PC-3 (cell line): ENCODE measurements around the gene ATP4A. TPM values are rescaled to one million over a fixed set of nuclear protein-coding genes. Genes with fewer than 3 reads are reported as not detected.

ENCODE experiments used
- ATAC-seq: fragments of 200-7000 bp; cut with Tn5 transposase; 2 replicates; pipeline ENCODE4 v1.9.1; 2020; ENCODE audit warnings: mild to moderate bottlenecking, moderate library complexity
- BruUV-seq: library from RNA; stranded (reverse); fragments of 400-500 nt; replicated peaks from 2 replicates; lab custom pipeline; 2021; lab: Mats Ljungman, UMichigan
- CTCF ChIA-PET: fragments of 300-600 bp; sonication (Branson Sonifier 250); formaldehyde crosslinking; loops from one replicate; lab custom pipeline; 2022; ENCODE audit warnings: antibody characterized with exemption; lab: Charles Lee
- POLR2A ChIA-PET: fragments of 300-600 bp; sonication (Branson Sonifier 250); formaldehyde crosslinking; loops from one replicate; lab custom pipeline; 2022; ENCODE audit warnings: antibody characterized with exemption; ENCODE audit not compliant: unreplicated experiment; lab: Charles Lee
- DNase-seq: peaks from one replicate; pipeline ENCODE4 v3.0.0-alpha.2; 2015
- H2AFZ ChIP-seq: fragments of 300-600 bp; sonication (generic); 2 replicates; pipeline ENCODE4 v1.6.0; 2016; ENCODE audit warnings: antibody characterized with exemption, low read length
- H3F3A ChIP-seq: fragments of 300-600 bp; sonication (generic); one replicate; pipeline ENCODE4 v1.6.0; 2017; ENCODE audit warnings: antibody characterized with exemption, low read length, control low read depth, mild to moderate bottlenecking; ENCODE audit not compliant: unreplicated experiment
- H3K27ac ChIP-seq: fragments of 300-600 bp; sonication (generic); 2 replicates; pipeline ENCODE4 v1.5.1; 2016; ENCODE audit warnings: mild to moderate bottlenecking, low read length
- H3K27me3 ChIP-seq: fragments of 300-600 bp; sonication (generic); 2 replicates; pipeline ENCODE4 v1.6.1; 2016; ENCODE audit warnings: low read length, mixed read lengths
- H3K36me3 ChIP-seq: fragments of 300-600 bp; sonication (generic); 2 replicates; pipeline ENCODE4 v1.6.1; 2016; ENCODE audit warnings: low read depth, mixed run types, low read length, mixed read lengths
- H3K4me1 ChIP-seq: fragments of 300-600 bp; sonication (generic); 2 replicates; pipeline ENCODE4 v1.5.1; 2016; ENCODE audit warnings: low read length; ENCODE audit not compliant: insufficient read depth
- H3K4me2 ChIP-seq: fragments of 300-600 bp; sonication (generic); 2 replicates; pipeline ENCODE4 v1.6.0; 2016; ENCODE audit warnings: low read length
- H3K4me3 ChIP-seq: fragments of 300-600 bp; sonication (generic); 2 replicates; pipeline ENCODE4 v1.5.1; 2016; ENCODE audit warnings: mild to moderate bottlenecking, low read length, mixed read lengths
- H3K79me2 ChIP-seq: fragments of 300-600 bp; sonication (generic); 2 replicates; pipeline ENCODE4 v1.6.1; 2017; ENCODE audit warnings: low read length, mixed read lengths
- H3K9ac ChIP-seq: fragments of 300-600 bp; sonication (generic); 2 replicates; pipeline ENCODE4 v1.6.0; 2016; ENCODE audit warnings: mild to moderate bottlenecking, low read length
- H3K9me2 ChIP-seq: fragments of 300-600 bp; sonication (generic); replicated peaks from 2 replicates; pipeline ENCODE4 v1.6.1; 2016; ENCODE audit warnings: mixed run types, low read length, mixed read lengths
- H3K9me3 ChIP-seq: fragments of 300-600 bp; sonication (generic); 2 replicates; pipeline ENCODE4 v1.6.1; 2016; ENCODE audit warnings: low read length, mixed read lengths
- H4K20me1 ChIP-seq: fragments of 300-600 bp; sonication (generic); 2 replicates; pipeline ENCODE4 v1.6.1; 2016; ENCODE audit warnings: low read length, mixed read lengths
- CTCF ChIP-seq: fragments of 300-600 bp; sonication (generic); conservative IDR thresholded peaks from 2 replicates; pipeline ENCODE4 v1.5.1; 2017; ENCODE audit warnings: antibody characterized with exemption, low read depth, mild to moderate bottlenecking, low read length
- EZH2 ChIP-seq: fragments of 300-600 bp; sonication (generic); IDR thresholded peaks from one replicate; pipeline ENCODE4 v1.6.1; 2017; ENCODE audit warnings: antibody characterized with exemption, mild to moderate bottlenecking, low read length; ENCODE audit not compliant: unreplicated experiment
- EZH2phosphoT487 ChIP-seq: fragments of 300-600 bp; sonication (generic); IDR thresholded peaks from 2 replicates; pipeline ENCODE4 v1.6.1; 2018; ENCODE audit warnings: mild to moderate bottlenecking, antibody characterized with exemption, low read length, borderline replicate concordance
- intact Hi-C: fragments of 100-400 bp; cut with micrococcal nuclease; formaldehyde crosslinking; loops from 2 replicates; pipeline ENCODE4 v1.9.0; 2023
- total RNA-seq: library from RNA; depleted of rRNA; stranded (reverse); fragments of >200 nt; gene quantifications from 2 replicates; pipeline ENCODE4 v1.2.3, GENCODE V29; 2014

ATP4A gene
- total RNA-seq, 1 experiment from 2014 or later, result not detected

GRCh38 chr19:35543280-35544109, 20.0 kb downstream of the ATP4A start:
- POLR2A ChIA-PET, result no interaction called here
- CTCF ChIA-PET, result no interaction called here
- Histone ChIP-seq H3K4me1 (peaks cover 14% of the 10 kb centered on the region; the same call in 1 of the 2 replicates), H3K9me2 (no peaks in the 10 kb centered on the region), H2AFZ (no peak overlapping the region), H3K36me3 (no peaks in the 10 kb centered on the region), H4K20me1 (no peaks in the 10 kb centered on the region), H3F3A (no peaks in the 10 kb centered on the region), H3K9ac (no peak overlapping the region), H3K79me2 (peaks cover 40% of the 10 kb centered on the region), H3K4me3 (no peak overlapping the region), H3K27me3 (no peaks in the 10 kb centered on the region), H3K9me3 (no peaks in the 10 kb centered on the region), H3K4me2 (peak overlapping the region; percentile 90; the same call in 1 of the 2 replicates), H3K27ac (no peak overlapping the region)
- intact Hi-C loops, result loop anchor here (2.0 kb wide), 1 partner anchor 25 kb away; no protein-coding TSS in a partner anchor
- ATAC-seq, result no peak
- TF ChIP-seq CTCF, result no peak
- TF ChIP-seq EZH2phosphoT487, result no peak
- TF ChIP-seq EZH2, result no peak
- DNase-seq, result no peak
- BruUV-seq, result no TSS peak

GRCh38 chr19:35542209-35542608, 21.2 kb downstream of the ATP4A start:
- Histone ChIP-seq H3K4me1 (peaks cover 14% of the 10 kb centered on the region; the same call in 1 of the 2 replicates), H3K9ac (no peak overlapping the region), H3K27me3 (no peaks in the 10 kb centered on the region), H3K9me2 (no peaks in the 10 kb centered on the region), H3K9me3 (no peaks in the 10 kb centered on the region), H4K20me1 (no peaks in the 10 kb centered on the region), H3K79me2 (peaks cover 36% of the 10 kb centered on the region), H3K27ac (no peak overlapping the region), H3K36me3 (no peaks in the 10 kb centered on the region), H2AFZ (no peak overlapping the region), H3K4me2 (no peak overlapping the region), H3F3A (no peaks in the 10 kb centered on the region), H3K4me3 (no peak overlapping the region)
- intact Hi-C loops, result no loop called here
- ChIA-PET CTCF (no interaction called here), POLR2A (no interaction called here)
- TF ChIP-seq EZH2 (no peak), EZH2phosphoT487 (no peak), CTCF (no peak)
- DNase-seq (no peak), ATAC-seq (no peak)
- BruUV-seq, result no TSS peak
